HEK293 (cell line): ENCODE data around the gene PPFIA3.
A peak's percentile ranks its signal among the peaks of the same experiment; 100 is the strongest.

Experiments
- CTCF ChIA-PET: fragments of 350-600 bp; formaldehyde crosslinking; extraction: SDS; loops from one replicate; lab custom pipeline; 2021; ENCODE audit warnings: antibody characterized with exemption; lab: Yijun Ruan, JAX
- POLR2A ChIA-PET: fragments of 300-600 bp; formaldehyde crosslinking; extraction: SDS; loops from one replicate; lab custom pipeline; 2020; ENCODE audit warnings: antibody characterized with exemption, inconsistent platforms; lab: Yijun Ruan, JAX
- H3K27ac ChIP-seq: fragments of 200-500 bp; sonication (Bioruptor generic); 2 replicates; pipeline ENCODE4 v1.5.1; 2014; ENCODE audit warnings: low read depth, low read length, control low read depth, inconsistent platforms; ENCODE audit errors: extremely low read depth
- H3K36me3 ChIP-seq, 2 experiments: fragments of 200-500 bp in 1 of 2; sonication (Bioruptor generic) in 1 of 2; 1 replicate in 1 of 2; 2 replicates in 1 of 2; pipeline ENCODE4 v1.5.1; 2014 to 2017; ENCODE audit warnings: inconsistent platforms in 2 of 2, low read length in 2 of 2; ENCODE audit not compliant: control insufficient read depth in 2 of 2, insufficient read depth in 1 of 2
- H3K4me1 ChIP-seq: fragments of 200-500 bp; sonication (Bioruptor generic); 2 replicates; pipeline ENCODE4 v1.5.1; 2014; ENCODE audit warnings: mild to moderate bottlenecking, low read length, inconsistent platforms; ENCODE audit not compliant: control insufficient read depth, insufficient read depth
- H3K4me3 ChIP-seq: 2 replicates; pipeline ENCODE4 v1.5.1; 2011; ENCODE audit warnings: low read depth, mild to moderate bottlenecking, control low read depth, low read length, moderate library complexity
- H3K9me3 ChIP-seq: fragments of 200-500 bp; sonication (Bioruptor generic); 2 replicates; pipeline ENCODE4 v1.5.1; 2014; ENCODE audit warnings: low read depth, low read length, inconsistent platforms; ENCODE audit not compliant: control insufficient read depth, insufficient read depth
- GFI1B ChIP-seq: fragments of 450-650 bp; formaldehyde crosslinking; IDR thresholded peaks from 2 replicates; pipeline ENCODE4 v1.5.1; 2016; ENCODE audit warnings: missing biosample characterization, missing genetic modification characterization
- GLIS1 ChIP-seq: fragments of 450-650 bp; formaldehyde crosslinking; IDR thresholded peaks from 2 replicates; pipeline ENCODE4 v1.5.1; 2016; ENCODE audit warnings: missing biosample characterization, missing genetic modification characterization
- IKZF3 ChIP-seq: fragments of 450-650 bp; IDR thresholded peaks from 2 replicates; pipeline ENCODE4 v1.5.0; 2018; ENCODE audit warnings: missing biosample characterization, mild to moderate bottlenecking, missing genetic modification characterization, moderate library complexity
- KLF9 ChIP-seq: fragments of 450-650 bp; formaldehyde crosslinking; IDR thresholded peaks from 2 replicates; pipeline ENCODE4 v1.5.1; 2016; ENCODE audit warnings: missing biosample characterization, missing genetic modification characterization, low read depth
- PATZ1 ChIP-seq: fragments of 450-650 bp; formaldehyde crosslinking; IDR thresholded peaks from 2 replicates; pipeline ENCODE4 v1.5.1; 2016; ENCODE audit warnings: missing biosample characterization, missing genetic modification characterization
- PRDM1 ChIP-seq: fragments of 450-650 bp; formaldehyde crosslinking; IDR thresholded peaks from 2 replicates; pipeline ENCODE4; 2016; ENCODE audit warnings: missing biosample characterization, missing genetic modification characterization
- PRDM2 ChIP-seq: fragments of 450-650 bp; formaldehyde crosslinking; IDR thresholded peaks from 2 replicates; pipeline ENCODE4 v1.5.1; 2016; ENCODE audit warnings: missing biosample characterization, missing genetic modification characterization, borderline replicate concordance
- SETDB1 ChIP-seq: IDR thresholded peaks from one replicate; pipeline ENCODE4 v1.6.1; 2017; ENCODE audit warnings: mild to moderate bottlenecking, low read length, moderate library complexity, mixed read lengths; ENCODE audit not compliant: insufficient read length
- ZBTB49 ChIP-seq: fragments of 450-650 bp; formaldehyde crosslinking; IDR thresholded peaks from 2 replicates; pipeline ENCODE4 v1.5.1; 2016; ENCODE audit warnings: missing biosample characterization, missing genetic modification characterization, low read depth
- ZNF114 ChIP-seq: fragments of 450-650 bp; formaldehyde crosslinking; IDR thresholded peaks from 2 replicates; pipeline ENCODE4 v1.5.0; 2017; ENCODE audit warnings: missing biosample characterization, missing genetic modification characterization
- ZNF133 ChIP-seq: fragments of 450-650 bp; formaldehyde crosslinking; IDR thresholded peaks from 2 replicates; pipeline ENCODE4 v1.5.1; 2016; ENCODE audit warnings: missing biosample characterization, missing genetic modification characterization
- ZNF138 ChIP-seq: fragments of 450-650 bp; formaldehyde crosslinking; IDR thresholded peaks from 2 replicates; pipeline ENCODE4 v1.5.1; 2016; ENCODE audit warnings: missing biosample characterization, missing genetic modification characterization, borderline replicate concordance
- ZNF169 ChIP-seq: fragments of 450-650 bp; formaldehyde crosslinking; IDR thresholded peaks from 2 replicates; pipeline ENCODE4 v1.5.1; 2016; ENCODE audit warnings: missing biosample characterization, missing genetic modification characterization
- ZNF175 ChIP-seq: fragments of 450-650 bp; formaldehyde crosslinking; IDR thresholded peaks from 2 replicates; pipeline ENCODE4 v1.5.1; 2016; ENCODE audit warnings: missing biosample characterization, missing genetic modification characterization
- ZNF2 ChIP-seq: fragments of 450-650 bp; formaldehyde crosslinking; IDR thresholded peaks from 2 replicates; pipeline ENCODE4 v1.5.1; 2016; ENCODE audit warnings: missing biosample characterization, missing genetic modification characterization
- ZNF26 ChIP-seq: fragments of 450-650 bp; formaldehyde crosslinking; IDR thresholded peaks from 2 replicates; pipeline ENCODE4 v1.5.1; 2016; ENCODE audit warnings: missing biosample characterization, missing genetic modification characterization
- ZNF433 ChIP-seq: fragments of 450-650 bp; formaldehyde crosslinking; IDR thresholded peaks from 2 replicates; pipeline ENCODE4 v1.5.1; 2016; ENCODE audit warnings: missing biosample characterization, missing genetic modification characterization, low read depth
- ZNF501 ChIP-seq: fragments of 450-650 bp; formaldehyde crosslinking; IDR thresholded peaks from 2 replicates; pipeline ENCODE4 v1.5.1; 2016; ENCODE audit warnings: missing biosample characterization, missing genetic modification characterization
- ZNF548 ChIP-seq: fragments of 450-650 bp; formaldehyde crosslinking; IDR thresholded peaks from 2 replicates; pipeline ENCODE4 v1.5.1; 2016; ENCODE audit warnings: missing biosample characterization, missing genetic modification characterization
- ZNF560 ChIP-seq: fragments of 450-650 bp; formaldehyde crosslinking; IDR thresholded peaks from 2 replicates; pipeline ENCODE4 v1.5.1; 2017; ENCODE audit warnings: missing biosample characterization, missing genetic modification characterization, borderline replicate concordance
- ZNF621 ChIP-seq: fragments of 450-650 bp; formaldehyde crosslinking; IDR thresholded peaks from 2 replicates; pipeline ENCODE4 v1.5.1; 2017; ENCODE audit warnings: missing biosample characterization, missing genetic modification characterization
- ZNF670 ChIP-seq: fragments of 450-650 bp; formaldehyde crosslinking; IDR thresholded peaks from 2 replicates; pipeline ENCODE4 v1.5.1; 2016; ENCODE audit warnings: missing biosample characterization, missing genetic modification characterization, low read depth
- ZNF747 ChIP-seq: fragments of 450-650 bp; formaldehyde crosslinking; IDR thresholded peaks from 2 replicates; pipeline ENCODE4 v1.5.1; 2016; ENCODE audit warnings: missing biosample characterization, missing genetic modification characterization

The PPFIA3 gene

GRCh38 chr19:49113762-49114629 lies 5.3 kb upstream of the PPFIA3 start, which contains the start of gene LIN7B (continued):
- TF ChIP-seq PATZ1 (tag by site-specific recombination) (peak; percentile 69), PRDM2 (tag by site-specific recombination) (no peak), GLIS1 (tag by site-specific recombination) (peak; percentile 89), ZNF433 (no peak)

- ChIA-PET POLR2A (interaction anchor here (0.6 to 2.3 kb wide), 10 partner anchors 11 to 337 kb away, joined by 4 to 22 read pairs (median 6); partner anchors contain the start of genes GYS1, PIH1D1 and RUVBL2), CTCF (interaction anchor here (0.6 to 3.0 kb wide), 11 partner anchors 9 to 462 kb away, joined by 3 to 33 read pairs (median 7); partner anchors contain the start of genes GYS1 and RUVBL2)
- H3K4me1 ChIP-seq: peaks cover 15% of the 10 kb centered on the region
- H3K27ac ChIP-seq: peak overlapping the region; percentile 84; the same call in 1 of the 2 replicates
- H3K9me3 ChIP-seq: no peaks in the 10 kb centered on the region
- H3K36me3 ChIP-seq: peaks cover 0 to 10% of the 10 kb centered on the region in 2 experiments; a peak in 2 of 3 replicates
- H3K4me3 ChIP-seq: peak overlapping the region; percentile 69
- TF ChIP-seq ZNF133 (tag by site-specific recombination): no peak
- peak; percentile 55; the same call in 1 of the 2 replicates for TF ChIP-seq KLF9
- TF ChIP-seq ZNF621 (tag by site-specific recombination): no peak
- TF ChIP-seq ZNF560 (tag by site-specific recombination): no peak
- peak; percentile 56 for TF ChIP-seq ZNF501 (tag by site-specific recombination)
- no peak for TF ChIP-seq ZNF548 (tag by site-specific recombination)
- no peak for TF ChIP-seq GFI1B (tag by site-specific recombination)
- no peak for TF ChIP-seq ZNF2 (tag by site-specific recombination)
- no peak for TF ChIP-seq ZNF26 (tag by site-specific recombination)
- TF ChIP-seq ZNF138 (tag by site-specific recombination): no peak
- TF ChIP-seq PRDM1 (tag by site-specific recombination): no peak
- TF ChIP-seq ZNF670: no peak
- TF ChIP-seq ZNF175 (tag by site-specific recombination): no peak
- peak; percentile 59; the same call in 1 of the 2 replicates for TF ChIP-seq IKZF3
- no peak for TF ChIP-seq ZNF169
- no peak for TF ChIP-seq ZNF114 (tag by site-specific recombination)
- no peak for TF ChIP-seq SETDB1
- TF ChIP-seq ZNF747 (tag by site-specific recombination): no peak
- no peak for TF ChIP-seq ZBTB49 (tag by site-specific recombination)
Measured at GRCh38 chr19:49114630-49115363, 4.5 kb upstream of the PPFIA3 start.
